DND-41 (cell line): Measurements from ENCODE around the gene SETBP1.

Experiments
- ATAC-seq: fragments of 200-7000 bp; cut with Tn5 transposase; 3 replicates; pipeline ENCODE4 v1.9.1; 2021; ENCODE audit warnings: low read depth; ENCODE audit not compliant: insufficient read depth
- DNase-seq: peaks from one replicate; pipeline ENCODE4 v3.0.0-alpha.2; 2020
- H2AFZ ChIP-seq: 2 replicates; pipeline ENCODE4 v1.6.0; 2012; ENCODE audit warnings: low read depth, low read length
- H3K27ac ChIP-seq: 2 replicates; pipeline ENCODE4 v1.5.1; 2012; ENCODE audit warnings: low read length, inconsistent platforms
- H3K27me3 ChIP-seq: fragments of 200-600 bp; sonication (generic); 2 replicates; pipeline ENCODE4 v1.6.0; 2012; ENCODE audit warnings: low read length, mild to moderate bottlenecking, inconsistent platforms; ENCODE audit not compliant: insufficient read depth, poor library complexity
- H3K36me3 ChIP-seq: 2 replicates; pipeline ENCODE4 v1.5.1; 2012; ENCODE audit warnings: low read length, inconsistent platforms; ENCODE audit not compliant: insufficient read depth
- H3K4me1 ChIP-seq: 2 replicates; pipeline ENCODE4 v1.5.1; 2012; ENCODE audit warnings: mild to moderate bottlenecking, low read length; ENCODE audit not compliant: insufficient read depth
- H3K4me2 ChIP-seq: 2 replicates; pipeline ENCODE4 v1.6.0; 2012; ENCODE audit warnings: mild to moderate bottlenecking, moderate library complexity, low read length, inconsistent platforms; ENCODE audit not compliant: insufficient read depth
- H3K4me3 ChIP-seq, 2 experiments: fragments of 200-600 bp in 1 of 2; shearing (Covaris generic) in 1 of 2; 2 replicates each; pipeline ENCODE4 v1.5.1; 2012 to 2016; ENCODE audit warnings: inconsistent platforms in 2 of 2, low read length in 2 of 2, mild to moderate bottlenecking in 2 of 2, low read depth in 1 of 2, moderate library complexity in 1 of 2
- H3K79me2 ChIP-seq: 2 replicates; pipeline ENCODE4 v1.6.0; 2012; ENCODE audit warnings: low read length, inconsistent platforms; ENCODE audit not compliant: insufficient read depth
- H3K9ac ChIP-seq: 2 replicates; pipeline ENCODE4 v1.6.0; 2012; ENCODE audit warnings: low read depth, mild to moderate bottlenecking, inconsistent platforms, low read length, moderate library complexity
- H3K9me3 ChIP-seq: 2 replicates; pipeline ENCODE4 v1.5.1; 2012; ENCODE audit warnings: low read length, moderate library complexity, mild to moderate bottlenecking, inconsistent platforms; ENCODE audit not compliant: insufficient read depth, severe bottlenecking
- H4K20me1 ChIP-seq: 2 replicates; pipeline ENCODE4 v1.6.0; 2012; ENCODE audit warnings: low read length; ENCODE audit not compliant: insufficient read depth
- EZH2 ChIP-seq: IDR thresholded peaks from 3 replicates; pipeline ENCODE4 v1.6.1; 2012; ENCODE audit warnings: borderline replicate concordance, low read depth, mild to moderate bottlenecking, moderate library complexity, low read length, inconsistent platforms; ENCODE audit not compliant: severe bottlenecking
- TF ChIP-seq, protein P1 (sequence below): IDR thresholded peaks from 2 replicates; pipeline ENCODE4 v1.5.1; 2012; ENCODE audit warnings: borderline replicate concordance, low read length, moderate library complexity, mild to moderate bottlenecking; ENCODE audit not compliant: poor library complexity, severe bottlenecking; ENCODE audit errors: extremely low read depth

SETBP1 gene

DNA sequence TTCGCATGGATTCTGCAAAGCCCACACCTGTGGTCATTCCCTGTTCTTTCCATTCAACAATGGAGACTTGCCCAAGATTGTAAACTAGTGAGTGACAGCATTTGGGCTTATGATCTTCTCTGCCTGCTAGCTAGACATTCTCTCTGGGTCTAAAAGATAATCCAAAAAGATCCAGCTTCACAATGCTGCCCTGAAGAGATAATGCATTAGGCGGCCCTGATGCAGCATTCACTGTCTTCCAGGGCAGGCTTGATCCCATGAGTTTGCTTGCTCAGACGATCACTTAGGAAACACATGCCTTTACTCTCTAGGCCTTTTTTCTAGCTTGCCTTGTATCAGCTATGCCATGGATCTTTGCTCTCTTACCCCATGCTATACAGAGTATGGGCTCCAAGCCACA, 196.1 kb downstream of the SETBP1 start:
- Histone ChIP-seq H3K27ac (no peak overlapping the region), H3K4me3 (no peak overlapping the region), H3K4me1 (no peaks in the 10 kb centered on the region), H3K4me2 (no peak overlapping the region), H3K9me3 (no peaks in the 10 kb centered on the region), H2AFZ (no peak overlapping the region), H3K36me3 (no peaks in the 10 kb centered on the region), H3K79me2 (no peaks in the 10 kb centered on the region), H4K20me1 (no peaks in the 10 kb centered on the region), H3K27me3 (no peaks in the 10 kb centered on the region), H3K9ac (no peak overlapping the region)
- no peak for DNase-seq
- no peak for TF ChIP-seq EZH2
- TF ChIP-seq, protein P1, sequence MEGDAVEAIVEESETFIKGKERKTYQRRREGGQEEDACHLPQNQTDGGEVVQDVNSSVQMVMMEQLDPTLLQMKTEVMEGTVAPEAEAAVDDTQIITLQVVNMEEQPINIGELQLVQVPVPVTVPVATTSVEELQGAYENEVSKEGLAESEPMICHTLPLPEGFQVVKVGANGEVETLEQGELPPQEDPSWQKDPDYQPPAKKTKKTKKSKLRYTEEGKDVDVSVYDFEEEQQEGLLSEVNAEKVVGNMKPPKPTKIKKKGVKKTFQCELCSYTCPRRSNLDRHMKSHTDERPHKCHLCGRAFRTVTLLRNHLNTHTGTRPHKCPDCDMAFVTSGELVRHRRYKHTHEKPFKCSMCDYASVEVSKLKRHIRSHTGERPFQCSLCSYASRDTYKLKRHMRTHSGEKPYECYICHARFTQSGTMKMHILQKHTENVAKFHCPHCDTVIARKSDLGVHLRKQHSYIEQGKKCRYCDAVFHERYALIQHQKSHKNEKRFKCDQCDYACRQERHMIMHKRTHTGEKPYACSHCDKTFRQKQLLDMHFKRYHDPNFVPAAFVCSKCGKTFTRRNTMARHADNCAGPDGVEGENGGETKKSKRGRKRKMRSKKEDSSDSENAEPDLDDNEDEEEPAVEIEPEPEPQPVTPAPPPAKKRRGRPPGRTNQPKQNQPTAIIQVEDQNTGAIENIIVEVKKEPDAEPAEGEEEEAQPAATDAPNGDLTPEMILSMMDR, result no peak
- ATAC-seq, result no peak

DNA sequence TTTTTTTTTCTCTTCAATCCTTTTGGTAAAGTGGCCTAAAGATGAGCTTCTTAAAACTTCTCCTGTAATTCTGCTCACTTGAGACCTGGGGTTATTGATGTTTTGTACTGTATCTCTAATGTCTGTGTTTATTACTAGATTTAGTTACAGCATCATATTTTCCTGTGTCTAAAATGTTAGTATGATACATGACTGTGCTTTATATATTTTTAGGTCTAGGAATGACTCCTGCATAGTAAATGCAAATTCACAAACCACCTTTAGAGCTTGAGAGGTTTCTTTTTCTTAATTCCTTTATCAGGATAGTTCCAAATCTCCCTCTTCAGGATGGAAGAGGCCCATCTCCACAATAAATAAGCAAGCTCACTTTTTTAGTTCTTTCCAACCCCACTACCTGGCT, 197.6 kb downstream of the SETBP1 start:
- H3K27ac ChIP-seq, result no peak overlapping the region
- H2AFZ ChIP-seq, result no peak overlapping the region
- no peak overlapping the region for H3K9ac ChIP-seq
- no peak for TF ChIP-seq EZH2
- TF ChIP-seq, protein P1, result no peak
- H3K79me2 ChIP-seq, result no peaks in the 10 kb centered on the region
- no peak overlapping the region for H3K4me3 ChIP-seq
- H3K36me3 ChIP-seq, result no peaks in the 10 kb centered on the region
- no peak overlapping the region for H3K4me2 ChIP-seq
- H4K20me1 ChIP-seq, result no peaks in the 10 kb centered on the region
- H3K4me1 ChIP-seq, result no peaks in the 10 kb centered on the region
- H3K9me3 ChIP-seq, result no peaks in the 10 kb centered on the region
- ATAC-seq (no peak), DNase-seq (no peak)
- H3K27me3 ChIP-seq, result no peaks in the 10 kb centered on the region

DNA sequence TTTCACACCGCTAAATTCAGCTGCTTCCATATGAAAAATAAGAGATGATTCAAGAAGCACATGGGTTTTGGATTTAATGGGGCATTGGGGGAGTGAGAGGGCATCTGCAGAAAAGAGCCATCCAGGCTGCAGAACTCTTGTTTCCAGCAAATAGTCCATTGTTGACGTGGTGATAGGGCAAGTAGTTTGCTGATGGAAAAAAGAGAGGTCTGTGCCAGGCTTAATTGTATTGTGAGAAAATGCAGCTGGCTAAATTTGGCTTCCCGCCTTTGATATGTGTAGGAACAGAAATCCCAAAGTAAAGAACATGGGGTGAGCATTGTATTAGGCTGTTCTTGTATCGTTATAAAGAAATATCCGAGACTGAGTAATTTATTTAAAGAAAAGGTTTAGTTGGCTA, 199.5 kb downstream of the SETBP1 start:
- DNase-seq, result no peak
- no peak overlapping the region for H3K9ac ChIP-seq
- no peaks in the 10 kb centered on the region for H3K9me3 ChIP-seq
- no peak overlapping the region for H3K4me2 ChIP-seq
- no peaks in the 10 kb centered on the region for H3K4me1 ChIP-seq
- no peak for ATAC-seq
- no peak overlapping the region for H2AFZ ChIP-seq
- TF ChIP-seq, protein P1, result no peak
- no peak for TF ChIP-seq EZH2
- H3K4me3 ChIP-seq, result no peak overlapping the region
- no peaks in the 10 kb centered on the region for H3K27me3 ChIP-seq
- no peaks in the 10 kb centered on the region for H4K20me1 ChIP-seq
- H3K36me3 ChIP-seq, result no peaks in the 10 kb centered on the region
- no peak overlapping the region for H3K27ac ChIP-seq
- H3K79me2 ChIP-seq, result no peaks in the 10 kb centered on the region
